ENCODE measurements around the gene VEGFA.

The VEGFA gene

GRCh38 chr6:43760210-43761168 lies 9.5 kb upstream of the VEGFA start:
- no peak for DNase-seq

GRCh38 chr6:43761666-43762409 lies 8.2 kb upstream of the VEGFA start:
- DNase-seq = no peak

GRCh38 chr6:43762410-43762768 lies 7.6 kb upstream of the VEGFA start:
- DNase-seq = no peak

DNA sequence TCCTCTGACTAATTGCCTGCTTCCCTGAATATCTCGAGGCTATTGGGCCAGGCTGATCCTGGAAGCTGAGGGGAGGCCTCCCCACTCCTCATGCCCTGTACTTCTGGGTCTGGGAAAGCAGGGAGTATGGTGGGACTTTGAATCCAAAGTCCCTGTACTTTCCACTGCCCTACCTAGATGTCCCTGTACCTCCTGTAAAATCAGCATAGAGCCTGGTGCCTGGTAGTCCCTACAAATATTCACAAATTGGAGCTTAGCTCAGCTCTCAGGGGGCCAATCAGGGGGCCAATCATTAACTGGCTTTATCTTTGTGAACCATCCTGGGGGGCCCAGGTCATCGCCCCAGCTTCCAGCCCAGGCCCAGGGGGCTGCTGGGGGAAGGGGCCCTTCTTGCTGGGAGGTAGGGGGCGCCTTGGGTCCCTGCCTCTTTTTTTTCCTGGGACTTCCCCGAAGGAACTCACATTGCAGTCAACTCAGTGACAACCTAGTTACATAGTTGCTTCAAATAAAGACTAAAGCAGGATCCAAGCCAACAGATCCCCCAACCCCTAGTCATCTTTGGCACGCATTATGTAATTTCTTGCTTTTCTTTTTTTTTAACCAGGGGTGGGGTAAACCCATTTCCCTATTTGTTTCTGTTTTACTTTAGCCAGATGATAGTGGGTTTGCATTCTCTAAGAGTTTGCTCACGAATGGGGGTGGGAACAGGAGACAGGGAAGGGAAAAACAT lies 6.9 kb upstream of the VEGFA start:
- DNase-seq = peak; percentile 85

- DNase-seq = no peak
These were observed 6.0 kb upstream of the VEGFA start for GRCh38 chr6:43763812-43764522.

GRCh38 chr6:43764772-43765171 lies 5.2 kb upstream of the VEGFA start:
- DNase-seq = no peak

- no peak for DNase-seq
These were observed 4.1 kb upstream of the VEGFA start for GRCh38 chr6:43765776-43766499.

DNA sequence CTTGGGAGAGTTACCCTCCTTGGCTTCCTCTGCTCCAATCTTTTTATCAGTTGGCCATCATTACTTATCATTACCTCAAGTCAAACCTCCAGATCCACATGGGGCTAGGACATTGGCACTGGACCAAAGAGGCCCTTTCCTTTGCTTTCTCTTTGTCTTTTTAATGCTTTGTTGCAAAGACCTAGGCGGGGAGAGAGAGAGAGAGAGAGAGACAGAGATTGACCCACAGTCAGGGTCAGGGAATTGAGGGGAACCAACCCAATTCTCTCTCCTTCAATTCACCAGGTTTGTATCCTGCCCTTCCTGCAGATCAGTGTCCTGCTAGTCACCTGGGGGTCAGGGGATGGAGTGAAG lies 3.5 kb upstream of the VEGFA start:
- DNase-seq = no peak

- DNase-seq = no peak
These were observed 3.0 kb upstream of the VEGFA start for GRCh38 chr6:43766964-43767461.

- no peak for DNase-seq
These were observed 2.2 kb upstream of the VEGFA start for GRCh38 chr6:43767553-43768505.

GRCh38 chr6:43768506-43768860 lies 1.5 kb upstream of the VEGFA start:
- DNase-seq = no peak

- peak; percentile 96 for DNase-seq
These were observed 957 bp upstream of the VEGFA start for GRCh38 chr6:43768983-43769525.

- DNase-seq = peak; percentile 42
These were observed 580 bp downstream of the VEGFA start for GRCh38 chr6:43770372-43771209.

DNA sequence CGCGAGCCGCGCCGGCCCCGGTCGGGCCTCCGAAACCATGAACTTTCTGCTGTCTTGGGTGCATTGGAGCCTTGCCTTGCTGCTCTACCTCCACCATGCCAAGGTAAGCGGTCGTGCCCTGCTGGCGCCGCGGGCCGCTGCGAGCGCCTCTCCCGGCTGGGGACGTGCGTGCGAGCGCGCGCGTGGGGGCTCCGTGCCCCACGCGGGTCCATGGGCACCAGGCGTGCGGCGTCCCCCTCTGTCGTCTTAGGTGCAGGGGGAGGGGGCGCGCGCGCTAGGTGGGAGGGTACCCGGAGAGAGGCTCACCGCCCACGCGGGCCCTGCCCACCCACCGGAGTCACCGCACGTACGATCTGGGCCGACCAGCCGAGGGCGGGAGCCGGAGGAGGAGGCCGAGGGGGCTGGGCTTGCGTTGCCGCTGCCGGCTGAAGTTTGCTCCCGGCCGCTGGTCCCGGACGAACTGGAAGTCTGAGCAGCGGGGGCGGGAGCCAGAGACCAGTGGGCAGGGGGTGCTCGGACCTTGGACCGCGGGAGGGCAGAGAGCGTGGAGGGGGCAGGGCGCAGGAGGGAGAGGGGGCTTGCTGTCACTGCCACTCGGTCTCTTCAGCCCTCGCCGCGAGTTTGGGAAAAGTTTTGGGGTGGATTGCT lies 1.3 kb downstream of the VEGFA start:
- DNase-seq = peak; percentile 51

- peak; percentile 50 for DNase-seq
These were observed 2.1 kb downstream of the VEGFA start for GRCh38 chr6:43771858-43772680.

- DNase-seq = no peak
These were observed 2.7 kb downstream of the VEGFA start for GRCh38 chr6:43772681-43773049.

GRCh38 chr6:43773050-43773979 lies 3.3 kb downstream of the VEGFA start:
- DNase-seq = peak; percentile 66
